Hepatocyte (in vitro differentiated cells): ENCODE data around the gene TRIM63.

Experiments used
- CTCF ChIP-seq: fragments of 200-600 bp; sonication (generic); IDR thresholded peaks from 2 replicates; pipeline ENCODE4 v1.5.1; 2016; ENCODE audit warnings: antibody characterized with exemption, mild to moderate bottlenecking; ENCODE audit not compliant: poor library complexity
- EZH2 ChIP-seq: fragments of 200-600 bp; sonication (generic); IDR thresholded peaks from 2 replicates; pipeline ENCODE4 v1.6.1; 2016; ENCODE audit warnings: antibody characterized with exemption, mild to moderate bottlenecking, borderline replicate concordance

GRCh38 chr1:26047278-26047874 lies 20.1 kb downstream of the TRIM63 start:
- no peak for TF ChIP-seq CTCF
- TF ChIP-seq EZH2, result no peak
